Stimulated activated CD4-positive, alpha-beta T cell treated with anti-CD3 and anti-CD28 coated beads, TNF-alpha, amount 100 ng/mL, for 48 hours (primary cell): ENCODE results near the gene KRTAP10-11.
"Not testable (repeated sequence)": the region's sequence is repeated elsewhere in the genome, so short reads cannot be mapped to it uniquely, and the experiment has no call there.

Experiments used
- DNase-seq, 3 donors: peaks; one replicate each; pipeline ENCODE4 v3.0.0-alpha.2; 2020; ENCODE audit warnings: low read depth in 3 of 3

Gene KRTAP10-11

DNA sequence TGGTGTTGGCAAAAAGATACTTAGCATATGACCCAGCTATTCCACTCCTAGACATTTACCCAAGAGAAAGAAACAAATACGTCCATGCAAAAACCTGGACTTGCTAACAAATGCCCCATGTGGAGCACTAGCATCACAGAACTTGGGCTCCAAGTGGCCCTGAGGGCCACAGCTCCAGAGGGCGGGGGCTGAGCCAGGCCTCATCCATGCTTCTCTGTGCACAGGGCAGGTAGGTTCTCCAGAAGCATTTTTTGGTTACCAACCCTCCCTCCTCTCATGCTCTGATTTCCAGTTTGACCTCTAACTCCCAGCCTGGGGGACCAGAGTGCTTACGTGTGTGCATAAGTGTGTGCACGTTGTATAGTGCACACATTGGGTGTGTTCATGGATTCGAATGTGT is 18.5 kb downstream of the KRTAP10-11 start:
- no peak for DNase-seq

DNA sequence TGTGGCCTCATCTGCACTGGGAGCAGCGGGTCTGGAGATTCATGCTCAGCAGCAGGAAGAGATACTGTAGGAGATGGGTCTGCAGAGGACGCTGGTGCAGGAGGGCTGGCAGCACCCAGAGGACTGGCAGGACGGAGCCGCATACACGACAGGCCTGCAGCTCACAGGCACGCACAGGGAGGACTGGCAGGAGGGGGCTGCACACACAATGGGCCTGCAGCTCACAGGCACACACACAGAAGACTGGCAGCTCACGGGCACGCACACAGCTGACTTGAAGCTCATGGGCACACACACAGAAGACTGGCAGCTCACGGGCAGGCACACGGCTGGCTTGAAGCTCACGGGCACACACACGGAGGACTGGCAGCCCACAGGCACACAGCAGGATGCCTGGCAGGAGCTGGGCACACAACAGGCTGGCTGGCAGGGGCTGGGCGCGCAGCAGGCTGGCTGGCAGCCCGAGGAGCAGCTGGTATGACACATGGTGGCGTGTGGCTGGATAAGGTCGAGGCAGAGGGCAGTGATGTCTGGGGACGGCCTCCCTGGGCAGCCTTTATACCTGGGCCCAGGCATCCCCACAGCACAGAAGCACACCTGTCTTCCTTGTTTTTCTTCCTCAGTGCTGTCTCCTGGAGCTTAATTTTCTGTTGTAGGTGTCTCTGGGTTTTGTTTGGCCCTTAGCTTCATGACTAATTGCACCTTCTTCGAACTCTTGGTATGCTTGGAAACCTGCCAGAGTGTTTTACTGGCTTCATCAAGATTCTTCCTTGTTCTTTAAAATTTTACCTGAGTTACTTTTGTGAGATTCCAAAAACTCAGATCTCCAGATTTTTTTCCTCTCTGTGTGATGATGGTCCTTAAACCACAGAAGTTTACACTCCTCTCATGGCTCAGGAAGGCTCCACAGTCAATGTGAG is 20.4 kb downstream of the KRTAP10-11 start, which contains the start of gene KRTAP12-2:
Gene KRTAP12-2 (minus strand): TSS at position 527 of the 920 bp plus-strand sequence. CDS start 41 bp downstream, at position 486.
- DNase-seq: no peak

DNA sequence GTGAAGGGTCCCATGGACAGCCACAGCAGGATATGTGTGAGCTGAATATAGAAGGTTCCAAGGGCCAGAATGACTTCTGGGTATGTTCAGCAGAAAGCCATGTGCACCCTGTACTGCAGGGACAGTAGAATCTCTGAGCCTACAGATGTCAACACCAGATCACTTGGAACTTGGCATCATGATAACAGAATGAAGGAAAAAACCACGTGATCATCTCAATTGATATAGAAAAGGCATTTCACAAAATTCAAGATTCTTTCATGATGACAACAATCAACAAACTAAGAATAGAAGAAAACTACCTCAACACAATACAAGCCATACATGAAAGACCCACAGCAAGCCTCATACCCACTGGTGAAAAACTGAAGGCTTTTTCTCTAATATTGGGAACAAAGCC is 21.4 kb downstream of the KRTAP10-11 start:
- DNase-seq: no peak

GRCh38 chr21:44670642-44671432 is 24.6 kb downstream of the KRTAP10-11 start:
- no peak for DNase-seq

- no peak for DNase-seq
Observed at GRCh38 chr21:44671911-44672310, 25.7 kb downstream of the KRTAP10-11 start.

- no peak for DNase-seq
Observed at GRCh38 chr21:44677881-44678280, 31.7 kb downstream of the KRTAP10-11 start.

DNA sequence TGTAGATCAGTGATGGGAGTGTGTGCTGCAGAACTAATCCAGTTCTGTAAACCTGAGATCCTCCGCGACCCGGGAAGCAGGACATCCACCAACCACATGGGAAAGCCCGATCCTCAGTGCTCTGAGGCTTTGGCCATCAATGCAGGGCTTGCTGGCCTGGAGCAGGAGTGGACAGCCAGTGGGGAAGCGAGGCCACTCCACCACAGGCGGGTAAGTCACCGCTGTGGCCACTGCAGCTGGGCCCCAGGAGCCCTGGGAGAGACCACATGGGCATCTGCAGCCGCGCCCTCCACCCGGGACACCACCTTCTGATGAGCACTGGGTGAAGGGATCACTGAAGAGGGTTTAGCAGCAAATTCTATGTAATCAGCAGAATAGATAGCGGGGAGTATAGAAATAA is 34.9 kb downstream of the KRTAP10-11 start:
- no peak for DNase-seq

- DNase-seq: no peak
Observed at GRCh38 chr21:44681861-44682579, 35.8 kb downstream of the KRTAP10-11 start, which contains the start of gene KRTAP12-1. KRTAP12-1 (minus strand) TSS chr21:44682163; CDS start chr21:44682123, 40 bp downstream.

- no peak for DNase-seq
Observed at GRCh38 chr21:44682580-44683151, 36.5 kb downstream of the KRTAP10-11 start.

- no peak for DNase-seq
Observed at GRCh38 chr21:44684077-44684476, 37.9 kb downstream of the KRTAP10-11 start.

DNA sequence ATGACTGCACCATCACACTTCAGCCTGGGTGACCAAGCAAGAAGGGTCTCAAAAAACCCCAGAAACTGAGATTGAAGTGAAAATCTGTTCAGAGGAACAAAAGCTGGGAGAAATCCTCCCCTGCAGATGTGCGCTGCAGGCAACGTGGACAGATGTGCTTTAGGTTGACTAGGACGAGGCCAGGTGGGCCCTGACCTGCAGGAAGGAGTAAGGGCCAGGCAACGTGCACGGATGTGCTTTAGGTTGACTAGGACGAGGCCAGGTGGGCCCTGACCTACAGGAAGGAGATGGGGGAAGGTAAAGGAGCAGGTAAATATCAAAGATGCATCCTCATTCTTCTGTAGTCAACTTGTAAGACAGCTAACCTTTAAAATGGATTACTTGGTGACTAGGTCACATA is 38.3 kb downstream of the KRTAP10-11 start:
- DNase-seq: no peak

DNA sequence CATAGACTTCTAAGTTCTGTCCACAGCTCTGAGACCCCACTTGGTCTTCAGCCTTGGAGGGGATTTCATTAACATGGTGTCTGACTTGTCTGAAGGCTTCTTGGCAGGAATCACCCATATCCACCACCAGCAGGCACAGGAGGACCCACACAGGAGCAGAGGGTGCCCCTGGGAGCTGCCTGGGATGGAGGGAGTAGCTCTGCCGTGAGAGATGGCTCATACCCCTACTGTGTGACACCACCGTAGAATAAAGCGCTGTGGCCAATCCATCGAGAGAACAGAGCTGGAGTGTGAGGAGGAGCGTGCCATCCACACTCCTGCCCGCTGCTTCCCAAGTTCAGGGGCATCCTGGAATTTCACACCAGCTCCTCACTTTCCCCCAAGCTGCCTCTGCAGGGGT is 38.8 kb downstream of the KRTAP10-11 start:
- DNase-seq: not testable (repeated sequence)

DNA sequence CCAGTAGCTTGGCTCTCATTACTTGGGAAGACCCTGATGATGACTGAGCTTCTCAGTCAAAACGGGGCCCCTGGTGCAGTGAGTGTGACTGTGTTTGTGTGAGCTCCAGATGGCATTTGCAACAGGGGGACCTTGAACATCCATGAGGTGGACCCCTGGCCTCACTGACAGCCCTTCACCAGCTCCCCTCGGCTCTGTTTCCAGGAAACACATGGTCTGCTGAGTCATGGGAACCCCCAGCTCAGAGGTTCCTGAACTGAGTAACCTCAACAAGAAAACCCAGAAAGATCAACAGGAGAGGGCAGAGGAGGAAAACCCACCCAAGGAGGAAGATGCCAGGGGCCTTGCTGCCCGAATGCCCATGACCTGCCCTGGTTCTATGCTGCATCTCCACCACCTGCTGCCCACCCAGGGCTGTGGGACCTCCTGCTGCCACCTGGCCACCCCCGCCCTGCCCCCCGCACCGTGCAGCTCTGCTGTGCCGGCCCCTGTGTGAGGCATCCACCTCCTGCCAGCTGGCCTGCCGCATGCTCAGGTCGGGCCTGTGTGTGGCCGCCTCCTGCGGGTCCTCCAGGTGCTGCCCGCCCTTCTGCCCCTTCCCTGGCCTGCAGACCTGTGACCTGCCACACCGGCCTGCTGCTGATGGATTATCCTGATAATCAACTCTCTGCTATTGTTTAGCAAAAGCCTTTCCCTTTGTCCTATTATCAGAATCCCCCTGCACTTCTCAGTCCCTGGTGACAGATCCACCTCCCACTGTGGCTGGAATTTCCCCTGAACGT is 40.0 kb downstream of the KRTAP10-11 start:
- DNase-seq: no peak

DNA sequence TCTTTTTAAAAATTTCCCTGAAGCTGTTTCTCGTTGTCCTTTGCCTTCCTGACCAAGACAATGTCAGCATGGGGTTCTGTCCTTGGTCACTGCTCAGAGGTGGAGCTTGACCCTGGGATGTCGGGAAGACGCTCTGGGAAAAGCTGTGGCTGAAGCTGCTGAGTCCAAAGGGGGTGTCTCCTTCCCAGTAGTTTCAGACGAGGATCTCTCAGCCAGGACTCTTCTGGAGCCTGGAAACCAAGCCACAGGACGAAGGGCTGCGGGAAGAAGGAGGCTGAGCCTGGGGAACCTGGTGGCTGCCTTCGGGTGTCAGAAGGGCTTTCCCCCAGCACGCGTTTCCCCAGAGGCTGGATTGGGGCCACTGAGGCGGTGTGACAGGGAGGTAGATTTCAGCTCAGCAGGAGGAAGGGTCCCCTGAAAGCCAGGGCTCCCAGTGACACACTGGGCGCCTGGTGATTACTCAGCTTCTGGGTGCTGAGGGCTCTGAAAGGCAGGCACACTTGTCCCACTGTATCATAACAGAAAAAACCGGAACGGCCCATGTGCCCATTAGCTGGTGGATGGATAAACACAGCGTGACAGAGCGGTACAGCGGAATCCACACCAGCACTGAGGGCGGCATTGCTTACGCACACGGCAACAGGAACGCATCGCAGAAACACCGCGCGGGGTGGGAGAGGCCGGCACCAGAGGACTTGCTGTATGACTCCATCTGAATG is 40.8 kb downstream of the KRTAP10-11 start:
- DNase-seq: no peak

GRCh38 chr21:44687671-44688070 is 41.5 kb downstream of the KRTAP10-11 start:
- no peak for DNase-seq

DNA sequence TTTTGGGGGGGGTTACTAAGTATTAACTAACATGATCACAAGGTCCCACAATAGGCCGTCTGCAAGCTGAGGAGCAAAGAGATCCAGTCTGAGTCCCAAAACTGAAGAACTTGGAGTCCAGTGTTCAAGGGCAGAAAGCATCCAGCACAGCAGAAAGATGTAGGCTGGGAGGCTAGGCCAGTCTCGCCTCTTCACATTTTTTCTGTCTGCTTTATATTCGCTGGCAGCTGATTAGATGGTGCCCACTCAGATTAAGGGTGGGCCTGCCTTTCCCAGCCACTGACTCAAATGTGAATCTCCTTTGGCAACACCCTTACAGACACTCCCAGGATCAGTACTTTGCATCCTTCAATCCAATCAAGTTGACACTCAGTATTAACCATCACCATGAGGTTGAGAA is 43.5 kb downstream of the KRTAP10-11 start:
- not testable (repeated sequence) for DNase-seq

GRCh38 chr21:44691686-44692085 is 45.5 kb downstream of the KRTAP10-11 start:
- no peak for DNase-seq

DNA sequence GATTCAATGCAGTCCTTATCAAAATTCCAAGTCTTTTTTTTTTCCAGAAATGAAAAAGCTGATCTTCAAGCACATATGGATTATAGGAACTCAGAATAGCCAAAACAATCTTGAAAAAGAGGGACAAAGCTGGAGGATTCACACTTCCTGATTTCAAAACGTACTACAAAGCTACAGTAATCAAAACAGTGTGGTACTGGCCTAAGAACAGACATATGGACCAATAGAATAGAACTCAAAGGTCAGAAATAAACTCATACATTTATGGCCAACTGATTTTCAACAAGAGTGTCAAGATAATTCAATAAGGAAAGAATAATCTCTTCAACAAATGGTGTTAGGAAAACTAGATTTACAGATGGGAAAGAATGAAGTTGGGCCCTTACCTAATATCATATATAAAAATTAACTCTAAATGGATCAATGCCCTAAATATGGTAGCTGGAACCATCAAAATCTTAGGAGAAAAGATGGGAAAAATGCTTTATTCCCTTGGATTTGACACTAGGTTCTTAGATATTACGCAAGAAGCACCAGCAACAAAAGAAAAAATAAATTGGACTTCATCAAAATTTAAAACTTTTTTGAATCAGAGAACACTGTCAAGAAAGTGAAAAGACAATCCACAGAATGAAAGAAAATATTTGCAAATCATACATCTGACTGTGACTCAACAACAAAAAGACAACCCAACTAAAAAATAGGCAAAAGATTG is 46.7 kb downstream of the KRTAP10-11 start:
- DNase-seq: no peak

DNA sequence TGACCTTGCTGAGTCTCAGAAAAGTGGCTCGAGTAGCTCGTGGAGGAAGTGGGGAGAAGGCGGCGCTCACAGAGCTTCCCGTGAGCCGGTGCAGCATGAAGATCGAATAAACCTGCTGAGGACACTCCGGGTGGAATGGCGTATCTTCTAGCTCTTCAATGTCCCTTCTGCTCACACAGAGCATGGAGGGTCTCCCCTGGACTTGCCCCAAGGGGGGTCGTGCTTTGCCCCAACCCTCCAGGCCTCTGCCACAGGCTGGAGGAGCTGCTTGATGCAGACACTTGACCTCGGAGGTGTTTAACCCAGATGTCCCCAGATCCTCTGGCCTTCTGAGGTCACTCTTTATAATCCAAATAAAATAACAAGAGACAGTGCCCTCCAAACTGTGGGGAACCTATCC is 48.6 kb downstream of the KRTAP10-11 start:
- no peak for DNase-seq
